G401.6 (cell line): ENCODE data around the gene AVP.

ENCODE experiments used
- FAIRE-seq: peaks from 2 replicates; lab custom pipeline; 2012; peaks lifted over from hg19 to GRCh38; lab: Jason Lieb, UNC

The AVP gene

GRCh38 chr20:3047486-3048419 lies 36.8 kb downstream of the AVP start:
- FAIRE-seq = no peak

- no peak for FAIRE-seq
Observed at GRCh38 chr20:3046677-3047462, 37.7 kb downstream of the AVP start.

DNA sequence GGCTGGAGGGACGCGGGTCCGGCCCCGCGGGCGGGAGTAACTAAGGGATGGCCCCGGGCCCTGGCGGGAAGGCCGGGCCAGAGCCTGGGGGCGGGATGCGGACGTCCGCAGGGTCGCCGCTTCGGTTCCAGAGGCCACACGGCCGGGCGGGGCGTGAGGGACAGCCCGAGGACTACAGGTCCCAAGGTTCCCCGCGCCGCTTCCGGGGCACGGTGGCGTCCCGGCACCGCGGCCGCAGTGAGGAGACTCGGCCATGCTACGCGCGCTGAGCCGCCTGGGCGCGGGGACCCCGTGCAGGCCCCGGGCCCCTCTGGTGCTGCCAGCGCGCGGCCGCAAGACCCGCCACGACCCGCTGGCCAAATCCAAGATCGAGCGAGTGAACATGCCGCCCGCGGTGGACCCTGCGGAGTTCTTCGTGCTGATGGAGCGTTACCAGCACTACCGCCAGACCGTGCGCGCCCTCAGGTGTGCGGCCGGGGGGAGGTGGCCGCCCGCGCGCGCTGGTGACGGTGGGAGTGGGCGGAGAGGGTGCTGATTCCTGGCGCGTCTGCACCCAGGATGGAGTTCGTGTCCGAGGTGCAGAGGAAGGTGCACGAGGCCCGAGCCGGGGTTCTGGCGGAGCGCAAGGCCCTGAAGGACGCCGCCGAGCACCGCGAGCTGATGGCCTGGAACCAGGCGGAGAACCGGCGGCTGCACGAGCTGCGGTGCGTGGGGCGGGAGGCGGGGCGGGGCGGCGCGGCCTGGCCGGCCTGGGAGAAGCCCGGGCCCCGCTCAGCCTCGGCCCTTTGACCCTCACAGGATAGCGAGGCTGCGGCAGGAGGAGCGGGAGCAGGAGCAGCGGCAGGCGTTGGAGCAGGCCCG lies 38.5 kb downstream of the AVP start, which contains the start of gene MRPS26:
Gene MRPS26 (plus strand): TSS at position 237 of the 861 bp plus-strand sequence. CDS start 17 bp downstream, at position 254.
- FAIRE-seq = no peak

GRCh38 chr20:3045042-3045815 lies 39.3 kb downstream of the AVP start:
- FAIRE-seq = peak; percentile 50

GRCh38 chr20:3044336-3044965 lies 40.1 kb downstream of the AVP start:
- FAIRE-seq = no peak

- no peak for FAIRE-seq
Observed at GRCh38 chr20:3043322-3043721, 41.2 kb downstream of the AVP start, which contains the start of gene GNRH2. Gene GNRH2 (plus strand): TSS chr20:3043622. CDS start chr20:3044415, 793 bp downstream.

- FAIRE-seq = no peak
Observed at GRCh38 chr20:3042625-3043024, 41.9 kb downstream of the AVP start.

- no peak for FAIRE-seq
Observed at GRCh38 chr20:3041854-3042409, 42.6 kb downstream of the AVP start.

DNA sequence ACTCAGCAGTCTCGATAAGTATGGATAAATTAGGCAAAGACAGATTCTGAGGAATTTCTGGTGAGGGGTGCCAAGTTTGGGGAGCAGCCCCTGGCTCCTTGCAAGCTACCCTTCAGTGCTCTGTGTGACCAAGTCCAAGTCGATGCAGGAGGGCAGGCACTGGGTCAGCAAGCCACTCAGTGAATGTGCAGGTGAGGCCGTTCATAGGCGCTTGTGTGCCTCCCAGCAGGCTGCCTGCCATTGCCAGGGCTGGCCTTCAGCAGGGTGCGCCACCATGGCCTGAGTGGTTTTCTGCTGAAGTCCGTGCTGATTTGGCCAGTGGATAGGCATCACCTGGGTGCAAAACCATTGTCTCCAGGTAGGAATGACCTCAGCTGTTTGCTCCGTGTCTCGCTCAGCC lies 44.4 kb downstream of the AVP start:
- FAIRE-seq = no peak

- FAIRE-seq = no peak
Observed at GRCh38 chr20:3039426-3039825, 45.1 kb downstream of the AVP start.

DNA sequence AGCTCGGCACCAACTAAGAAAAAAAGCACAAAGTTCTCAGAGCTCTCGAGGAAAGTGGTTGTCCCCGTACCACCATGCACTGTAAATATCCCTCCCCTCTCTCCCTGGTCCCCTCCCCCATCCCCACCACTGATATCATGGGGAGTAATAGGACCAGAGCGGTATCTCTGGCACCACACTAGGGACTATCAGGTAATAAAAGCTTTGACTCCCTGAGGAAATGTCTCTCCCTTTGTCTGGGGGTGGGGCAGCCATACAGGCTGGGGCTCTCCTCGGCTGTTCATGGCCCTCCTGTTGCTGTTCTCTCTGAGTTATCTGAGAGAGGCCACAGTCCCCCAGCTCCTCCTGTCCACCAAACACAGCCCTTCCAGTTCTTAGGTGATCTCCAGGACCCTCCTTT lies 46.1 kb downstream of the AVP start:
- no peak for FAIRE-seq

- FAIRE-seq = no peak
Observed at GRCh38 chr20:3037654-3038053, 46.9 kb downstream of the AVP start.

- no peak for FAIRE-seq
Observed at GRCh38 chr20:3032624-3033023, 51.9 kb downstream of the AVP start.
